Lung (tissue), 12 donors: Measurements from ENCODE around the gene ANKS1A. TPM values are rescaled to one million over a fixed set of nuclear protein-coding genes. Genes with fewer than 3 reads are reported as not detected.

ENCODE experiments used
- ATAC-seq: fragments of 200-7000 bp; cut with Tn5 transposase; one replicate; pipeline ENCODE4 v1.9.1; 2020; ENCODE audit warnings: moderate number of reproducible peaks; ENCODE audit not compliant: insufficient read depth, low FRiP score
- DNase-seq, 3 donors: peaks; one replicate each; pipeline ENCODE4 v3.0.0-alpha.2; 2013 to 2017
- H3K27ac ChIP-seq, 2 donors: one replicate each; pipeline ENCODE4 v1.5.1; 2013; ENCODE audit warnings: mild to moderate bottlenecking in 2 of 2, moderate library complexity in 2 of 2, control low read depth in 1 of 2, inconsistent platforms in 1 of 2, low read depth in 1 of 2, low read length in 1 of 2
- H3K27me3 ChIP-seq, 3 donors: one replicate each; pipeline ENCODE4 v1.5.1; 2013; ENCODE audit warnings: low read length in 2 of 3; ENCODE audit not compliant: control insufficient read depth in 3 of 3, insufficient read depth in 3 of 3
- H3K36me3 ChIP-seq, 4 donors: one replicate each; pipeline ENCODE4 v1.5.1; 2013; ENCODE audit warnings: low read length in 4 of 4, mild to moderate bottlenecking in 1 of 4, moderate library complexity in 1 of 4; ENCODE audit not compliant: control insufficient read depth in 4 of 4, insufficient read depth in 4 of 4
- H3K4me1 ChIP-seq, 5 donors: one replicate each; pipeline ENCODE4 v1.5.1; 2013; ENCODE audit warnings: low read length in 5 of 5, mild to moderate bottlenecking in 2 of 5, moderate library complexity in 1 of 5; ENCODE audit not compliant: control insufficient read depth in 5 of 5, insufficient read depth in 5 of 5
- H3K4me3 ChIP-seq: one replicate; pipeline ENCODE4 v1.5.1; 2013; ENCODE audit warnings: mild to moderate bottlenecking, control low read depth, moderate library complexity
- H3K9ac ChIP-seq, 2 donors: one replicate each; pipeline ENCODE4 v1.5.1; 2013; ENCODE audit warnings: low read length in 2 of 2, control low read depth in 1 of 2; ENCODE audit not compliant: insufficient read depth in 1 of 2
- H3K9me3 ChIP-seq, 4 donors: one replicate each; pipeline ENCODE4 v1.5.1; 2013; ENCODE audit warnings: low read length in 3 of 4, mild to moderate bottlenecking in 1 of 4, moderate library complexity in 1 of 4; ENCODE audit not compliant: control insufficient read depth in 4 of 4, insufficient read depth in 3 of 4
- WGBS, 2 donors: extraction: QIAGEN DNeasy Blood & Tissue Kit; methylation state at CpG; one replicate each; pipeline ENCODE4 v1.1.7; 2013; 5-methylcytosine and 5-hydroxymethylcytosine counted together
- polyA plus RNA-seq, 2 donors: library from polyadenylated mRNA; stranded (reverse); fragments of 200-250 nt; gene quantifications; one replicate each; pipeline ENCODE4 v1.2.1, GENCODE V29; 2013
- total RNA-seq, 2 donors: library from RNA; depleted of rRNA in 1 of 2; stranded (reverse); fragments of >200 nt in 1 of 2; gene quantifications; one replicate each; pipeline ENCODE4 v1.2.1, GENCODE V29; 2014 to 2021
- TF ChIP-seq, protein P1 (sequence below): IDR thresholded peaks from 2 replicates; pipeline ENCODE4 v1.5.1; 2012; ENCODE audit warnings: mild to moderate bottlenecking; ENCODE audit errors: control extremely low read depth, extremely low read depth
- donor health status: control.
- donor health status: control.
- donor health status: Bipolar disorder and iron deficiency.
- donor health status: healthy.
- donor health status: DM: yes; HTN: yes; CAD: no.

Gene ANKS1A
- total and polyA plus RNA-seq, 4 donors: 10.4 to 40.6 (median 24.3) TPM

- Histone ChIP-seq H3K9me3 (peaks cover 0 to 6% (median 0%) of the 10 kb centered on the region in 4 donors), H3K27ac (no peak overlapping the region), H3K4me1 (no peaks in the 10 kb centered on the region), H3K36me3 (no peaks in the 10 kb centered on the region), H3K9ac (no peak overlapping the region), H3K4me3 (no peak overlapping the region), H3K27me3 (no peaks in the 10 kb centered on the region)
- ATAC-seq (no peak), DNase-seq (no peak)
- 89% methylated on average over 2 of the region's 2 CpGs for WGBS, 2 donors
- TF ChIP-seq, protein P1, sequence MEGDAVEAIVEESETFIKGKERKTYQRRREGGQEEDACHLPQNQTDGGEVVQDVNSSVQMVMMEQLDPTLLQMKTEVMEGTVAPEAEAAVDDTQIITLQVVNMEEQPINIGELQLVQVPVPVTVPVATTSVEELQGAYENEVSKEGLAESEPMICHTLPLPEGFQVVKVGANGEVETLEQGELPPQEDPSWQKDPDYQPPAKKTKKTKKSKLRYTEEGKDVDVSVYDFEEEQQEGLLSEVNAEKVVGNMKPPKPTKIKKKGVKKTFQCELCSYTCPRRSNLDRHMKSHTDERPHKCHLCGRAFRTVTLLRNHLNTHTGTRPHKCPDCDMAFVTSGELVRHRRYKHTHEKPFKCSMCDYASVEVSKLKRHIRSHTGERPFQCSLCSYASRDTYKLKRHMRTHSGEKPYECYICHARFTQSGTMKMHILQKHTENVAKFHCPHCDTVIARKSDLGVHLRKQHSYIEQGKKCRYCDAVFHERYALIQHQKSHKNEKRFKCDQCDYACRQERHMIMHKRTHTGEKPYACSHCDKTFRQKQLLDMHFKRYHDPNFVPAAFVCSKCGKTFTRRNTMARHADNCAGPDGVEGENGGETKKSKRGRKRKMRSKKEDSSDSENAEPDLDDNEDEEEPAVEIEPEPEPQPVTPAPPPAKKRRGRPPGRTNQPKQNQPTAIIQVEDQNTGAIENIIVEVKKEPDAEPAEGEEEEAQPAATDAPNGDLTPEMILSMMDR: no peak
These were observed 219.3 kb downstream of the ANKS1A start for GRCh38 chr6:35108309-35108885.

DNA sequence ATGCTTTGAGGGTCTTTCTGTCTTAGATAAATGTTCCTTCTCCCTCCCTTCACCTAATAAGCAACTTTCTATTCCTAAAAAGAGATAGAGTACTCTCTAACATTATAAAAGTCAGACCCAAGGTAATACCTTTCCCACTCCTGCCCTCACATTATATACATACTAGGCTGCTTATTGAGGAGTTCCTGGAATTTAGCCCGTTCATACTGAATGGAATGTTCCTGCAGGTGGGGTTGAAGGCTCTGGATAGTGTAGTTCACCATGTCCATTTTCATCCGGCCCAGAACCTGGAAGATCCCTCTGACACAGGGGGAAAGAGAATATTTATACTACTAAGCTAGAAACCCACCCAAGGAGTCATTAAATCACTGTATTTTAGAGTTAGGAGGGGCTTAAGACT lies 231.7 kb downstream of the ANKS1A start:
- H3K27me3 ChIP-seq: no peaks in the 10 kb centered on the region
- ATAC-seq (no peak), DNase-seq (no peak)
- no peak overlapping the region for H3K9ac ChIP-seq
- no peak overlapping the region for H3K4me3 ChIP-seq
- no peaks in the 10 kb centered on the region for H3K4me1 ChIP-seq
- TF ChIP-seq, protein P1: no peak
- 71 to 90% methylated on average over 2 of the region's 2 CpGs for WGBS, 2 donors
- H3K9me3 ChIP-seq: peaks cover 0 to 5% (median 0%) of the 10 kb centered on the region in 4 donors
- no peaks in the 10 kb centered on the region for H3K36me3 ChIP-seq
- H3K27ac ChIP-seq: no peak overlapping the region

DNA sequence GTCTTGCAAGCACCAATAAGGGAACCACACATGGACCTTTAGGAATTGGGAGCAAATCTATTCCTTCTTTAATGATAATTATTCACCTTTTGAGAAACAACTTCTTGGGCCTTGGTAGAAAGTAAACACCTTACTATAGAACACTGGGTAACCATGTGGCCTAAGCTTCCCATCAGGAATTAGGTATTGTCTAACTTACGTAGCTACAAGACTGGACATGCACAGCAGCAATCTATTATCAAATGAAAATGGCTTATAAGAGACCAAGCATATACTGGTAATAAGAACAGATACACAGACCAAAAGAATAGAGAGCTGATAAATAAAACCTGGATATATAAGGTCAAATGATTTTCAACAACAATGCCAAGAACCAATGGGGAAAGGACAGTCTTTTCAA lies 235.3 kb downstream of the ANKS1A start:
- DNase-seq (no peak), ATAC-seq (no peak)
- Histone ChIP-seq H3K36me3 (no peaks in the 10 kb centered on the region), H3K9me3 (peaks cover 0 to 5% (median 0%) of the 10 kb centered on the region in 4 donors), H3K4me3 (no peak overlapping the region), H3K4me1 (no peaks in the 10 kb centered on the region), H3K27me3 (no peaks in the 10 kb centered on the region), H3K9ac (no peak overlapping the region), H3K27ac (no peak overlapping the region)
- WGBS, 2 donors: 92 to 99% methylated on average over 1 of the region's 1 CpG
- TF ChIP-seq, protein P1: no peak

- no peaks in the 10 kb centered on the region for H3K4me1 ChIP-seq
- H3K4me3 ChIP-seq: no peak overlapping the region
- no peak overlapping the region for H3K9ac ChIP-seq
- TF ChIP-seq, protein P1: no peak
- 61 to 62% methylated on average over 4 of the region's 4 CpGs for WGBS, 2 donors
- peaks cover 0 to 2% (median 0%) of the 10 kb centered on the region in 4 donors for H3K9me3 ChIP-seq
- DNase-seq: no peak
- H3K27me3 ChIP-seq: no peaks in the 10 kb centered on the region
- no peak overlapping the region for H3K27ac ChIP-seq
- no peaks in the 10 kb centered on the region for H3K36me3 ChIP-seq
- ATAC-seq: no peak
These were observed 239.0 kb downstream of the ANKS1A start for GRCh38 chr6:35128042-35128441.
